Caco-2 (cell line): ENCODE data around the gene TNRC6C. TPM values are rescaled to one million over a fixed set of nuclear protein-coding genes. Genes with fewer than 3 reads are reported as not detected.

Experiments used
- BruUV-seq: library from RNA; stranded (reverse); fragments of 400-500 nt; replicated peaks from 2 replicates; lab custom pipeline; 2021; lab: Mats Ljungman, UMichigan
- CTCF ChIA-PET: fragments of 300-600 bp; sonication (Branson Sonifier 250); formaldehyde crosslinking; loops from one replicate; lab custom pipeline; 2022; ENCODE audit warnings: antibody characterized with exemption; lab: Charles Lee
- POLR2A ChIA-PET: fragments of 300-600 bp; sonication (Branson Sonifier 250); formaldehyde crosslinking; loops from one replicate; lab custom pipeline; 2022; ENCODE audit warnings: antibody characterized with exemption; lab: Charles Lee
- DNase-seq, 2 experiments: peaks; one replicate each; pipeline versions ENCODE4 v3.0.0 to v3.0.0-alpha.2; 2020 to 2022
- H3K27me3 ChIP-seq: replicated peaks from 2 replicates; pipeline ENCODE4 v1.6.0; 2011; ENCODE audit warnings: low read length; ENCODE audit not compliant: control insufficient read depth, insufficient read depth
- H3K36me3 ChIP-seq: 2 replicates; pipeline ENCODE4 v1.5.1; 2011; ENCODE audit warnings: low read length; ENCODE audit not compliant: control insufficient read depth, insufficient read depth
- H3K4me1 ChIP-seq: fragments of 250-450 bp; sonication (Bioruptor Pico); 2 replicates; pipeline ENCODE4 v1.5.1; 2020; ENCODE audit warnings: mild to moderate bottlenecking
- H3K4me3 ChIP-seq: 2 replicates; pipeline ENCODE4 v1.5.1; 2011; ENCODE audit warnings: low read depth, mild to moderate bottlenecking, control low read depth, low read length
- H3K9me3 ChIP-seq: fragments of 250-450 bp; sonication (Bioruptor Pico); 2 replicates; pipeline ENCODE4 v1.5.1; 2020; ENCODE audit warnings: mild to moderate bottlenecking, moderate library complexity
- H3K27ac Mint-ChIP-seq: one replicate; pipeline ENCODE4 v1.8.0; 2022; ENCODE audit warnings: mixed read lengths; ENCODE audit not compliant: unreplicated experiment
- H3K27me3 Mint-ChIP-seq: one replicate; pipeline ENCODE4 v1.8.0; 2022; ENCODE audit warnings: mixed read lengths; ENCODE audit not compliant: insufficient read depth, unreplicated experiment
- H3K36me3 Mint-ChIP-seq: one replicate; pipeline ENCODE4 v1.8.0; 2022; ENCODE audit warnings: mild to moderate bottlenecking, mixed read lengths; ENCODE audit not compliant: insufficient read depth, unreplicated experiment
- H3K4me1 Mint-ChIP-seq: one replicate; pipeline ENCODE4 v1.8.0; 2022; ENCODE audit warnings: low read depth, mixed read lengths; ENCODE audit not compliant: unreplicated experiment
- H3K4me3 Mint-ChIP-seq: one replicate; pipeline ENCODE4 v1.8.0; 2022; ENCODE audit warnings: mild to moderate bottlenecking, moderate library complexity, mixed read lengths; ENCODE audit not compliant: unreplicated experiment
- H3K9me3 Mint-ChIP-seq: one replicate; pipeline ENCODE4 v1.8.0; 2022; ENCODE audit warnings: mixed read lengths; ENCODE audit not compliant: unreplicated experiment
- CTCF ChIP-seq, 2 experiments: fragments of 200-600 bp in 1 of 2; IDR thresholded peaks; 1 replicate in 1 of 2; 2 replicates in 1 of 2; pipeline versions ENCODE4 v1.5.1 to v1.8.0; 2011 to 2022; ENCODE audit warnings: antibody characterized with exemption in 1 of 2, control low read depth in 1 of 2, inconsistent platforms in 1 of 2, low read depth in 1 of 2, low read length in 1 of 2, mild to moderate bottlenecking in 1 of 2, moderate library complexity in 1 of 2; ENCODE audit not compliant: insufficient read depth in 1 of 2, severe bottlenecking in 1 of 2, unreplicated experiment in 1 of 2
- intact Hi-C: fragments of 100-400 bp; cut with micrococcal nuclease; formaldehyde crosslinking; loops from one replicate; pipeline ENCODE4 v1.10.0; 2022; ENCODE audit not compliant: unreplicated experiment
- total RNA-seq: library from RNA; stranded (reverse); gene quantifications from 2 replicates; pipeline ENCODE4 v1.2.3, GENCODE V29; 2022

TNRC6C gene
- total RNA-seq, 1 experiment from 2014 or later: 17.9 TPM

GRCh38 chr17:78034429-78035091 is 76.1 kb downstream of the TNRC6C start:
- peak overlapping the region; percentile 28 for H3K27ac Mint-ChIP-seq
- intact Hi-C loops: no loop called here
- Histone ChIP-seq H3K9me3 (no peaks in the 10 kb centered on the region), H3K36me3 (no peaks in the 10 kb centered on the region; the same call in 1 of the 2 replicates), H3K4me1 (no peaks in the 10 kb centered on the region), H3K27me3 (no peaks in the 10 kb centered on the region), H3K4me3 (no peak overlapping the region)
- no peak overlapping the region for H3K4me3 Mint-ChIP-seq
- H3K27me3 Mint-ChIP-seq: no peaks in the 10 kb centered on the region
- H3K4me1 Mint-ChIP-seq: no peaks in the 10 kb centered on the region
- DNase-seq: no peak
- TF ChIP-seq CTCF (IDR thresholded peaks at IDR 0.05; ENCODE audit: insufficient read depth in 1 of 2, low read depth in 1 of 2, low read length in 1 of 2, severe bottlenecking in 1 of 2, unreplicated experiment in 1 of 2): no peak
- BruUV-seq: no TSS peak
- no peaks in the 10 kb centered on the region for H3K36me3 Mint-ChIP-seq
- ChIA-PET POLR2A (interaction anchor here (0.7 kb wide), 1 partner anchor 8 kb away, joined by 4 read pairs; no protein-coding TSS in a partner anchor), CTCF (no interaction called here)
- no peaks in the 10 kb centered on the region for H3K9me3 Mint-ChIP-seq

GRCh38 chr17:78037280-78037679 is 78.8 kb downstream of the TNRC6C start:
- Mint-ChIP-seq H3K9me3 (no peaks in the 10 kb centered on the region), H3K4me1 (peaks cover 5% of the 10 kb centered on the region), H3K27me3 (no peaks in the 10 kb centered on the region), H3K27ac (no peak overlapping the region), H3K36me3 (no peaks in the 10 kb centered on the region), H3K4me3 (no peak overlapping the region)
- CTCF ChIA-PET: no interaction called here
- peaks cover 9% of the 10 kb centered on the region for H3K4me1 ChIP-seq
- H3K4me3 ChIP-seq: no peak overlapping the region
- no peak for TF ChIP-seq CTCF (IDR thresholded peaks at IDR 0.05; ENCODE audit: insufficient read depth in 1 of 2, low read depth in 1 of 2, low read length in 1 of 2, severe bottlenecking in 1 of 2, unreplicated experiment in 1 of 2)
- H3K9me3 ChIP-seq: no peaks in the 10 kb centered on the region
- intact Hi-C loops: no loop called here
- no peaks in the 10 kb centered on the region; the same call in 1 of the 2 replicates for H3K36me3 ChIP-seq
- no peaks in the 10 kb centered on the region for H3K27me3 ChIP-seq
- DNase-seq: no peak
- BruUV-seq: no TSS peak
- POLR2A ChIA-PET: no interaction called here

GRCh38 chr17:78038748-78039288 is 80.3 kb downstream of the TNRC6C start:
- no peak for DNase-seq
- H3K4me3 Mint-ChIP-seq: no peak overlapping the region
- no peaks in the 10 kb centered on the region for H3K9me3 Mint-ChIP-seq
- Histone ChIP-seq H3K9me3 (no peaks in the 10 kb centered on the region), H3K4me1 (peaks cover 9% of the 10 kb centered on the region), H3K27me3 (no peaks in the 10 kb centered on the region), H3K36me3 (no peaks in the 10 kb centered on the region), H3K4me3 (no peak overlapping the region)
- intact Hi-C loops: no loop called here
- H3K36me3 Mint-ChIP-seq: no peaks in the 10 kb centered on the region
- no peaks in the 10 kb centered on the region for H3K27me3 Mint-ChIP-seq
- CTCF ChIA-PET: interaction anchor here (0.8 kb wide), 1 partner anchor 20 kb away, joined by 3 read pairs; no protein-coding TSS in a partner anchor
- peaks cover 5% of the 10 kb centered on the region for H3K4me1 Mint-ChIP-seq
- no peak overlapping the region for H3K27ac Mint-ChIP-seq
- no peak for TF ChIP-seq CTCF (IDR thresholded peaks at IDR 0.05; ENCODE audit: insufficient read depth in 1 of 2, low read depth in 1 of 2, low read length in 1 of 2, severe bottlenecking in 1 of 2, unreplicated experiment in 1 of 2)
- POLR2A ChIA-PET: no interaction called here
- BruUV-seq: no TSS peak
